Osteoblast (primary cell): ENCODE data around the gene ABLIM3. TPM values are rescaled to one million over a fixed set of nuclear protein-coding genes. Genes with fewer than 3 reads are reported as not detected.

Experiments
- DNase-seq: peaks from one replicate; pipeline ENCODE4 v3.0.0; 2011; ENCODE audit warnings: low spot score, mixed read lengths; ENCODE audit not compliant: insufficient read length; ENCODE audit errors: missing footprints
- H2AFZ ChIP-seq: 2 replicates; pipeline ENCODE4 v1.6.0; 2011; ENCODE audit warnings: mild to moderate bottlenecking, low read length
- H3K27ac ChIP-seq: 2 replicates; pipeline ENCODE4 v1.5.1; 2011; ENCODE audit warnings: mild to moderate bottlenecking, low read depth, low read length, moderate library complexity
- H3K27me3 ChIP-seq: 2 replicates; pipeline ENCODE4 v1.6.0; 2012; ENCODE audit warnings: mild to moderate bottlenecking, control low read depth, inconsistent platforms, low read length, moderate library complexity; ENCODE audit not compliant: insufficient read depth
- H3K36me3 ChIP-seq: 2 replicates; pipeline ENCODE4 v1.5.1; 2011; ENCODE audit warnings: mild to moderate bottlenecking, low read length, control low read depth, moderate library complexity; ENCODE audit not compliant: insufficient read depth
- H3K4me1 ChIP-seq: 2 replicates; pipeline ENCODE4 v1.5.1; 2011; ENCODE audit warnings: mild to moderate bottlenecking, low read length, control low read depth, moderate library complexity; ENCODE audit not compliant: insufficient read depth
- H3K4me2 ChIP-seq: 2 replicates; pipeline ENCODE4 v1.6.0; 2011; ENCODE audit warnings: mild to moderate bottlenecking, low read length; ENCODE audit not compliant: insufficient read depth
- H3K4me3 ChIP-seq: fragments of 200-600 bp; sonication (generic); 3 replicates; pipeline ENCODE4 v1.5.1; 2012; ENCODE audit warnings: mild to moderate bottlenecking, low read length, inconsistent platforms; ENCODE audit not compliant: insufficient read depth
- H3K79me2 ChIP-seq: 2 replicates; pipeline ENCODE4 v1.6.0; 2012; ENCODE audit warnings: mild to moderate bottlenecking, low read length, control low read depth, inconsistent platforms; ENCODE audit not compliant: insufficient read depth
- H3K9me3 ChIP-seq: 2 replicates; pipeline ENCODE4 v1.5.1; 2011; ENCODE audit warnings: low read depth, low read length, control low read depth
- H4K20me1 ChIP-seq: 2 replicates; pipeline ENCODE4 v1.6.0; 2012; ENCODE audit warnings: mild to moderate bottlenecking, low read length, control low read depth; ENCODE audit not compliant: insufficient read depth
- total RNA-seq: library from RNA; depleted of rRNA; stranded (reverse); fragments of >200 nt; gene quantifications from 2 replicates; pipeline ENCODE4 v1.2.3, GENCODE V29; 2012
- TF ChIP-seq, protein P1 (sequence below): IDR thresholded peaks from 2 replicates; pipeline ENCODE4 v1.5.1; 2011; ENCODE audit warnings: mild to moderate bottlenecking, low read depth, low read length, moderate library complexity; ENCODE audit errors: extremely low read depth

Gene ABLIM3
- total RNA-seq, 1 donor = 5.8 TPM

DNA sequence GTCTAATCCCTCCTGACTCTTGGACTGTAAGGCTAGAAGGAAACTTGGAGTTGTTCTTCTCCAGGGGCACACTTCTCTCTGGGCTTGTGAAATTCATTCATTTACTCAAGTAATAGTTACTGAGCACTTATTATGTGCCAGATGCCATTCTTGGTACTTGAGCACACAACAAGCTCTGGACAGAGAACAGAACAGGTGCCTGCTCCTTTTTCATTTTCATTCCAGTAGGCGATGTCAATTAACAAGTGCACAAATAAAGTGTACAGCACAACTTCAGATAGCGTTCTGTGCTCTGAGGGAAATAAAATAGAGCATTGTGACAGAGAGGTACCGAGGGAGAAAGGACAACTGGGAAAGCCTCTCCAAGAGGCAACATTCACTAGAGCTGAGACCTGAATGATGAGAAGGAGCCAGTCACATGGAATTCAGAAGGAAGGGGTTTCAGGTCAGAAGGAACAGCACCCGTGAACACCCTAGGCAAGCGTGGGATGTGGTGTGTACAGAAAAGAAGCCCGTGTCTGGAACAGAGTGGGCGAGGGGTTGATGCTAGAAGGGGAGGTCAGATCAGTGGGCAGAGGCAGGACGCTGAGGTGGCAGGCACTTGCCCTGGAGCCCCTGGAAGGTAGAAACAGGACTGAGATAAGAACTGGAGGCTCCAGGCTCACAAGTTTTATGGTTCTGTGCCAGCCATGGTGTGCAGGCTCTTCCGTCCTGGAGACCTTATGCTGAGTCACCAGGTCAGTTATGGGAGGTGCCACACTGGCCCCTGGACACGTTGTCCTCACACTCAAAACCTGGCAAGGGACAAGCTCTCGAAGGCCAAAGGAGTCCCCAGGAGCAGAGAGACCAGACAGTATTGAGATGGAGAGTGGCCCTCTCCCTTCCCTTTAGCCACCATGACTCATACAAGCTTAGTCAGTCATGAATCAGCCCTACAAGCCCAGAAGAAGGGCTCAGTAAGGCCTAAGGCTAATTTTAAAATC, 7.2 kb upstream of the ABLIM3 start:
- Histone ChIP-seq H3K9me3 (no peaks in the 10 kb centered on the region), H3K27ac (peak overlapping the region; percentile 80), H3K36me3 (no peaks in the 10 kb centered on the region), H3K4me2 (peak overlapping the region; percentile 41), H3K4me1 (peaks cover 31% of the 10 kb centered on the region), H3K4me3 (no peak overlapping the region), H3K79me2 (no peaks in the 10 kb centered on the region), H2AFZ (peak overlapping the region; percentile 49), H3K27me3 (no peaks in the 10 kb centered on the region), H4K20me1 (no peaks in the 10 kb centered on the region)
- peak; percentile 94 for DNase-seq
- TF ChIP-seq, protein P1, sequence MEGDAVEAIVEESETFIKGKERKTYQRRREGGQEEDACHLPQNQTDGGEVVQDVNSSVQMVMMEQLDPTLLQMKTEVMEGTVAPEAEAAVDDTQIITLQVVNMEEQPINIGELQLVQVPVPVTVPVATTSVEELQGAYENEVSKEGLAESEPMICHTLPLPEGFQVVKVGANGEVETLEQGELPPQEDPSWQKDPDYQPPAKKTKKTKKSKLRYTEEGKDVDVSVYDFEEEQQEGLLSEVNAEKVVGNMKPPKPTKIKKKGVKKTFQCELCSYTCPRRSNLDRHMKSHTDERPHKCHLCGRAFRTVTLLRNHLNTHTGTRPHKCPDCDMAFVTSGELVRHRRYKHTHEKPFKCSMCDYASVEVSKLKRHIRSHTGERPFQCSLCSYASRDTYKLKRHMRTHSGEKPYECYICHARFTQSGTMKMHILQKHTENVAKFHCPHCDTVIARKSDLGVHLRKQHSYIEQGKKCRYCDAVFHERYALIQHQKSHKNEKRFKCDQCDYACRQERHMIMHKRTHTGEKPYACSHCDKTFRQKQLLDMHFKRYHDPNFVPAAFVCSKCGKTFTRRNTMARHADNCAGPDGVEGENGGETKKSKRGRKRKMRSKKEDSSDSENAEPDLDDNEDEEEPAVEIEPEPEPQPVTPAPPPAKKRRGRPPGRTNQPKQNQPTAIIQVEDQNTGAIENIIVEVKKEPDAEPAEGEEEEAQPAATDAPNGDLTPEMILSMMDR = no peak

DNA sequence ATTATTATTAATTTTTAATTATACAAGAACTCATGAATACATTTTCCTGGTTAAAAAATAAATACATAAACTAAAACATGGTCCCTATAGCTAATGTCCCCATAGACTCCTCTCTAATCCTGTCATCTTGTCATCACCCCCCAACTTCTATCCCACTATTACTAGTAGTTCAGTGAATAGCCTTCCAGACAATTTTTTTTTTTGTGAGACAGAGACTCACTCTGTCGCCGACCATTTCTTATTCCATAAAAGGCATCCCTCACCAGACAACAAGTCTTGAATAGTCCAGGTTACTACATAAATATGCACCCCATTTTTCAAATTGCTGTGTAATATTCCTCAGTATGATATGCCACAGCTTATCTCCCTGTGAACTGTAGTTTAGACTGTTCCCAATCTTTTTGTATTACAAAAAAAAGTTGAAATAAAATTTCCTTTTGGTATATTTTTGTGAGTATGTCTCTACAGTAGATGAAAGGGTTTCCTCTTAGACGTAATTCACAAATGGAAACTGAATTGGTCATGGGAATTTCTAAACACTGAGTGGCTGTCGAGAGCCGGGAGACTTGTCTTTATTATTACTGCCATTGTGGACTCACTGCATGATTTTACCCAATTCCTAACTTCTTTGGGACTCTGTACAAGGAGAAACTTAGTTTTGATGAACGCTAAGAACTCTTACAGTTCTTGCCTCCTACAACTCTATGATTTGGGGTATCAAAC, 6.4 kb upstream of the ABLIM3 start:
- Histone ChIP-seq H2AFZ (no peak overlapping the region), H3K4me2 (peak overlapping the region; percentile 41)

DNA sequence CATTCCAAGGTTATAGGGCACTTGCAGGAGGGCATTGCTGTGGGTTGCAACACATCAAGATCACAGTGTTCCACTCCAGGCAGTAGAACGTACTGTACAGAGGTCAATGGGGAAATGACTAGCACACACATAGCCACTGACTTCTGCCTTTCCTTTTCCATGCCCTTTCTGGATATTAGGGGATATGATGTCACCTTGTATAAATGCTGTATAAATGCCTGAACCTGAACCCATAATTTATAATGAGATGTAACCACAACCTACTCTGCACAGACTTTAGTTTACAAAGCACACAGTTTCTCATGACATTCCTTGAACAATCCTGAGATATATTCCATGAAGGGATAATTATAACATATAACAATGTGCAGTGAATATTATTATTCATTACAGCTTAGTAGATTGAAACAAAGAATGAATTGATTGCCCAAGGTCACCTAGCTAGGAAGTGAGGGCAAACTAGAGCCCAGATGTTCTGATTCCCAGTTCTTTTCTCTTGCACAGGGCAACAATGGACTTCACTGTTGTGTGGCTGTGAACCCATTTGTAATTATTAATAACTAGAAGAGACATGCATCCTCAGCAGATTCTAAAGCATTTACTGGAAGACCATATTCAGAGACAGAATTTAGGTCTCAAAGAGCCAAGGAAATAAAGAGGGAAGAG, 5.6 kb upstream of the ABLIM3 start:
- Histone ChIP-seq H3K79me2 (no peaks in the 10 kb centered on the region), H3K36me3 (no peaks in the 10 kb centered on the region), H3K27me3 (no peaks in the 10 kb centered on the region), H3K4me2 (no peak overlapping the region), H4K20me1 (no peaks in the 10 kb centered on the region), H3K4me1 (peaks cover 29% of the 10 kb centered on the region), H3K4me3 (no peak overlapping the region), H3K27ac (peak overlapping the region; percentile 80), H3K9me3 (no peaks in the 10 kb centered on the region), H2AFZ (no peak overlapping the region)
- TF ChIP-seq, protein P1 = no peak
- DNase-seq = no peak

More for the DNA sequence above, 6.4 kb upstream of the ABLIM3 start:
- Histone ChIP-seq H4K20me1 (no peaks in the 10 kb centered on the region), H3K4me3 (no peak overlapping the region), H3K79me2 (no peaks in the 10 kb centered on the region), H3K27ac (peak overlapping the region; percentile 80), H3K36me3 (no peaks in the 10 kb centered on the region), H3K9me3 (no peaks in the 10 kb centered on the region), H3K27me3 (no peaks in the 10 kb centered on the region), H3K4me1 (peaks cover 31% of the 10 kb centered on the region)
- TF ChIP-seq, protein P1 = no peak
- no peak for DNase-seq
